Measurements from ENCODE around the gene IL12RB1.

- TF ChIP-seq CTCF (IDR thresholded peaks at IDR 0.05) (no peak), POLR2A (IDR thresholded peaks at IDR 0.05) (peak in 1 of 4 donors; percentile 37)
Measured at GRCh38 chr19:18023622-18024251, 63.0 kb downstream of the IL12RB1 start.
